ENCODE results near the gene DCBLD1. TPM values are rescaled to one million over a fixed set of nuclear protein-coding genes. Genes with fewer than 3 reads are reported as not detected.

Gene DCBLD1
- total and polyA plus RNA-seq, 2 of the 13 experiments (the other 11 are each of a cell fraction or from before 2014, with no cell fraction given) = 23.2 to 41.5 TPM

DNA sequence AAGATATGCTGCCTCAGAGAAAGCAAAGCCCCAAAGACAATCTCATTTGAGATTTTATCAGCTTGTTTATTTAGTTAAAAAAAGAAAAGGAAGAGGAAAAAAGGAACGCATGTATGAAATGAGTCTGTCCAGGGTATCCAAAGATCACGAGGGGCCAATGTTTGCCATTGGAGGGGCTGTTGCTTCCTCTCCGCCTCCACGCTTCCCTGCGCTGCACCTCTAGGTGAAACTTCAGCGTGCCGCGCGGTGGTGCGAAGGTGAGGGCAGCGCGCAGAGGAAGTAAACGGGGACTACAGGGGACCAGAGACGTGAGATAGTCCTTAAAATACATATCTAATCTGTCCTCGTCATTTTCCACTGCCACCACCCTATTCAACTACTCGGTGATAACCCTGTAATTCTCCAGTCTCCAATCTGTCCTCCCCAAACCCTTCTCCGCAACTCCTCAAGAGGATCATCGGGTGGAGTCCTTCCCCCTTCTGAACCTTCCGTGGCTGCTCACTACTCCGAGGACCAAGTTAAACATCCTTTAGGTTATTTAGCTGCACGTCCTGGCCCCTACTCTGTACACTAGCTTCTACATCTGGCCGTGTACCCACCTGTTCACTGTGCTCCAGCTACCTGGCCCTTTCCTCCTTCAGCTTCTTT, 1.1 kb upstream of the DCBLD1 start (continued):
- 0 out of 2 replicates have a peak, but pooled peaks have one; percentile 14 for TF ChIP-seq KDM5A (IDR thresholded peaks at IDR 0.05; ENCODE audit: borderline replicate concordance, low read length)
- no peak for TF ChIP-seq ZNF3 (CRISPR knock-in tag; IDR thresholded peaks at IDR 0.05)
- TF ChIP-seq MIER3 (CRISPR knock-in tag; IDR thresholded peaks at IDR 0.05; ENCODE audit: borderline replicate concordance) = 0 out of 2 replicates have a peak, but pooled peaks have one; percentile 68
- no peak; the same call in 1 of the 2 replicates for TF ChIP-seq ZNF180 (CRISPR knock-in tag; IDR thresholded peaks at IDR 0.05; ENCODE audit: borderline replicate concordance, low read depth)
- TF ChIP-seq GTF2F1 (IDR thresholded peaks at IDR 0.05; ENCODE audit: low read length) = no peak
- TF ChIP-seq MXD4 (CRISPR knock-in tag; IDR thresholded peaks at IDR 0.05) = peak; percentile 72; the same call in 1 of the 2 replicates
- TF ChIP-seq SOX5 (CRISPR knock-in tag; IDR thresholded peaks at IDR 0.05; ENCODE audit: borderline replicate concordance) = peak; percentile 82; the same call in 1 of the 2 replicates
- peak; percentile 82 for TF ChIP-seq ZNF205 (CRISPR knock-in tag; IDR thresholded peaks at IDR 0.05)
- TF ChIP-seq REPIN1 (CRISPR knock-in tag; IDR thresholded peaks at IDR 0.05; ENCODE audit: borderline replicate concordance, low read depth) = no peak
- TF ChIP-seq, protein P1, sequence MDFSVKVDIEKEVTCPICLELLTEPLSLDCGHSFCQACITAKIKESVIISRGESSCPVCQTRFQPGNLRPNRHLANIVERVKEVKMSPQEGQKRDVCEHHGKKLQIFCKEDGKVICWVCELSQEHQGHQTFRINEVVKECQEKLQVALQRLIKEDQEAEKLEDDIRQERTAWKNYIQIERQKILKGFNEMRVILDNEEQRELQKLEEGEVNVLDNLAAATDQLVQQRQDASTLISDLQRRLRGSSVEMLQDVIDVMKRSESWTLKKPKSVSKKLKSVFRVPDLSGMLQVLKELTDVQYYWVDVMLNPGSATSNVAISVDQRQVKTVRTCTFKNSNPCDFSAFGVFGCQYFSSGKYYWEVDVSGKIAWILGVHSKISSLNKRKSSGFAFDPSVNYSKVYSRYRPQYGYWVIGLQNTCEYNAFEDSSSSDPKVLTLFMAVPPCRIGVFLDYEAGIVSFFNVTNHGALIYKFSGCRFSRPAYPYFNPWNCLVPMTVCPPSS (IDR thresholded peaks at IDR 0.05) = no peak
- TF ChIP-seq JUNB (CRISPR knock-in tag; IDR thresholded peaks at IDR 0.05; ENCODE audit: borderline replicate concordance) = no peak
- no peak for TF ChIP-seq EEA1 (CRISPR knock-in tag; IDR thresholded peaks at IDR 0.05; ENCODE audit: borderline replicate concordance)
- TF ChIP-seq ZNF12 (CRISPR knock-in tag; IDR thresholded peaks at IDR 0.05) = no peak; the same call in none of the 2 replicates
- TF ChIP-seq ZBTB8A (CRISPR knock-in tag; IDR thresholded peaks at IDR 0.05; ENCODE audit: borderline replicate concordance, low read depth) = no peak
- 0 out of 2 replicates have a peak, but pooled peaks have one; percentile 61 for TF ChIP-seq MTF1 (CRISPR knock-in tag; IDR thresholded peaks at IDR 0.05)
- no peak for TF ChIP-seq JUN (CRISPR knock-in tag; IDR thresholded peaks at IDR 0.05)
- no peak for TF ChIP-seq ZNF326 (CRISPR knock-in tag; IDR thresholded peaks at IDR 0.05; ENCODE audit: borderline replicate concordance)
- TF ChIP-seq NR2F6 (IDR thresholded peaks at IDR 0.05) = peak; percentile 31; the same call in 1 of the 2 replicates
- TF ChIP-seq NR2F6 (CRISPR knock-in tag; IDR thresholded peaks at IDR 0.05) = peak; percentile 62
- TF ChIP-seq, protein P2, sequence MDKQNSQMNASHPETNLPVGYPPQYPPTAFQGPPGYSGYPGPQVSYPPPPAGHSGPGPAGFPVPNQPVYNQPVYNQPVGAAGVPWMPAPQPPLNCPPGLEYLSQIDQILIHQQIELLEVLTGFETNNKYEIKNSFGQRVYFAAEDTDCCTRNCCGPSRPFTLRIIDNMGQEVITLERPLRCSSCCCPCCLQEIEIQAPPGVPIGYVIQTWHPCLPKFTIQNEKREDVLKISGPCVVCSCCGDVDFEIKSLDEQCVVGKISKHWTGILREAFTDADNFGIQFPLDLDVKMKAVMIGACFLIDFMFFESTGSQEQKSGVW (CRISPR knock-in tag; IDR thresholded peaks at IDR 0.05; ENCODE audit: borderline replicate concordance) = no peak
- no peak for TF ChIP-seq NBN (conservative IDR thresholded peaks at IDR 0.05)
- no peak for TF ChIP-seq ZFP36L2 (CRISPR knock-in tag; IDR thresholded peaks at IDR 0.05)
- no peak for TF ChIP-seq ZSCAN30 (CRISPR knock-in tag; IDR thresholded peaks at IDR 0.05)
- no peak for TF ChIP-seq FLYWCH1 (CRISPR knock-in tag; IDR thresholded peaks at IDR 0.05)
- no peak for TF ChIP-seq RFX1 (IDR thresholded peaks at IDR 0.05)
- TF ChIP-seq HDAC1 (CRISPR knock-in tag; IDR thresholded peaks at IDR 0.05) = peak; percentile 62; the same call in 1 of the 2 replicates
- TF ChIP-seq ZMYM2 (CRISPR knock-in tag; IDR thresholded peaks at IDR 0.05) = 0 out of 2 replicates have a peak, but pooled peaks have one; percentile 74
- peak; percentile 89; the same call in 1 of the 2 replicates for TF ChIP-seq TSC22D2 (CRISPR knock-in tag; IDR thresholded peaks at IDR 0.05; ENCODE audit: borderline replicate concordance)
